Right kidney (tissue), 9 donors: ENCODE data around the gene SUCLG2.

Experiments used
- DNase-seq: peaks from one replicate; pipeline ENCODE4 v3.0.0-alpha.2; 2016
- long read RNA-seq, 8 donors: transcript quantifications; one replicate each; lab custom pipeline, GENCODE V29; 2026

The SUCLG2 gene
- long read RNA-seq, donor 1, transcript SUCLG2-201 (11 exons, 2,352 nt): major isoform, 31 of 43 reads
- long read RNA-seq, donor 1, partial matches to known transcripts: 12 of 43 reads
- long read RNA-seq, donor 1, other reads (novel, unspliced or antisense): 0 of 43 reads
- long read RNA-seq, donor 2, transcript SUCLG2-201 (11 exons, 2,352 nt): major isoform, 7 of 15 reads
- long read RNA-seq, donor 2, partial matches to known transcripts: 8 of 15 reads
- long read RNA-seq, donor 2, other reads (novel, unspliced or antisense): 0 of 15 reads
- long read RNA-seq, donor 3, transcript SUCLG2-201 (11 exons, 2,352 nt): major isoform, 11 of 16 reads
- long read RNA-seq, donor 3, partial matches to known transcripts: 5 of 16 reads
- long read RNA-seq, donor 3, other reads (novel, unspliced or antisense): 0 of 16 reads
- long read RNA-seq, donor 4, transcript SUCLG2-201 (11 exons, 2,352 nt): major isoform, 24 of 37 reads
- long read RNA-seq, donor 4, partial matches to known transcripts: 13 of 37 reads
- long read RNA-seq, donor 4, other reads (novel, unspliced or antisense): 0 of 37 reads
- long read RNA-seq, donor 5, transcript SUCLG2-201 (11 exons, 2,352 nt): major isoform, 23 of 35 reads
- long read RNA-seq, donor 5, partial matches to known transcripts: 12 of 35 reads
- long read RNA-seq, donor 5, other reads (novel, unspliced or antisense): 0 of 35 reads
- long read RNA-seq, donor 6, transcript SUCLG2-201 (11 exons, 2,352 nt): major isoform, 11 of 29 reads
- long read RNA-seq, donor 6, partial matches to known transcripts: 18 of 29 reads
- long read RNA-seq, donor 6, other reads (novel, unspliced or antisense): 0 of 29 reads
- long read RNA-seq, donor 7, transcript SUCLG2-201 (11 exons, 2,352 nt): major isoform, 30 of 53 reads
- long read RNA-seq, donor 7, partial matches to known transcripts: 23 of 53 reads
- long read RNA-seq, donor 7, other reads (novel, unspliced or antisense): 0 of 53 reads
- long read RNA-seq, donor 8, transcript SUCLG2-201 (11 exons, 2,352 nt): major isoform, 16 of 23 reads
- long read RNA-seq, donor 8, partial matches to known transcripts: 7 of 23 reads
- long read RNA-seq, donor 8, other reads (novel, unspliced or antisense): 0 of 23 reads

DNA sequence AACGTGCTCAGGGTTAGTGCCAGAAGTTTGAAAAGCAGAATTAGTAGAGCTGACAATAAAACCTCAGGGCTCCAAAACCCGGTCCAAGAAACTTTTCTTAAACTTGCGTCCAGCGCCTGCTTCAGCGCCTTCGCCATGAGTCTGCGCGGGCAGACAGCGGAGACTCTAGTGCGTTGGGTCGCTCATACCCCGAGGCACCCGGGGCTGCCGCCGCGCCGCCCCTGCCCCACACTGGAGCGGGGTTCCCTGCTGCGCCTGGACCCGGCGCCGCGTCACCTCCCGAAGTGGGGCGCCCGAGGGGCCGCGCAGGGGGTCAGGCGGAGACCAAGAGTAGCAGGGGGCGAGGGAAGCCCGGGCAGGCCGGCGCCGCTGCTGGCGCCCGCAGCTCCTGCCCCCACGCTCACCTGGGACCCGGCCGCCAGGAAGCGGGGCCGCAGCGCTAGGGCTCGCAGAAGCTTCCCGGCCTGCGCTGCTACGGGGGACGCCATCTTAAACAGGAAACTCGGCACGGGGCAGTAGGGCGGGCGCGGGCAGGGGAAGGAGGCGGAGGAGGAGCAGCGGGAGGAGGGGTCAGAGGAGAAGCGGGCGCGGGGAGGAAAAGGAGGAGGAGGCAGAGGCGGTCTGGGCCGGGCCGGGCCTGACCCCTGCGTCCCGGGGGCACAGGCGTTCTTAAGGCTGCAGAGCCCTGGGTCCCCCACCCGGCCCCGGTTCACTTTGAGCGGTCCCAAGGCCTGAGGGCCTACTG, at the start of gene SUCLG2:
Gene SUCLG2, minus strand, starts transcription at position 514 of the 745 bp plus-strand sequence. Its CDS starts 26 bp downstream, at position 488.
- peak; percentile 96 for DNase-seq

DNA sequence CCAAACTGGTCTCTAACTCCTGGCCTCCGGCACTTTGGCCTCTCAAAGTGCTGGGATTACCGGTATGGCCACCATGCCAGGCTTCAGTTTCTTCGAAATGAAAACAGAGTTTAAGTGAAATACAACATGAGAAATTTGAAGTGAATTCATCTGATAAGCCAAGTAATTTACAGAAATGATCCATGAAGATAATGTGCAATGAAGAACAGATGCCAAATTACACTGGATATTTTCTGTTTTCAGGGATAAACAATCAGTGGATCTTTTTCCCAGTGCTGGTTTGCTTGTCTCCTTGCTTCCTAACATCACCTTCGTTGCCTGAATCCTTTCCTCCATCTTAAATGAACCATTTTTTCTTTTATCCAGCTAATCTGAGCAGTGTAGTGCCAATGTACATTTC, 46.2 kb upstream of the SUCLG2 start:
- no peak for DNase-seq

DNA sequence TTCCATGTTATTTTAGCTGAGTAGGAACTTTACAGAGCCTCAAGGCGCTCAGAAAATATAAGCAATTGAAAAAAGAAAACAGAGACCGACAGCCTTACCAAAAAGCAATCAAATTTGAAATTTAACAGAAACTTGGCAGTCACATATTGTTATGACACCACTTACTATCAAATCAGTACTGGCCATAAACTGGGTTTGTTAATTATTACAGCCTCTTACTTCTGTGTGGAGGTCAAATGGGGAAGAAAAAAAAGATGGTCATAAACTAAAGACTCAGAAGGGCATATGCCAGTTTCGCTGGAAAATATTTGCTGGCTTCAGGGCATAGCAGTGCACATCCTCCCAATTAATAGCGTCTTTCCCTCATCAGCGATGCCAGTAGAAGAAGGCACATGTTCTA, 45.5 kb upstream of the SUCLG2 start:
- DNase-seq: no peak

GRCh38 chr3:67692621-67693020, 38.2 kb upstream of the SUCLG2 start:
- DNase-seq: no peak

GRCh38 chr3:67691926-67692325, 37.5 kb upstream of the SUCLG2 start:
- no peak for DNase-seq

- no peak for DNase-seq
Observed at GRCh38 chr3:67691207-67691606, 36.8 kb upstream of the SUCLG2 start.

GRCh38 chr3:67689806-67690205, 35.4 kb upstream of the SUCLG2 start:
- DNase-seq: no peak

DNA sequence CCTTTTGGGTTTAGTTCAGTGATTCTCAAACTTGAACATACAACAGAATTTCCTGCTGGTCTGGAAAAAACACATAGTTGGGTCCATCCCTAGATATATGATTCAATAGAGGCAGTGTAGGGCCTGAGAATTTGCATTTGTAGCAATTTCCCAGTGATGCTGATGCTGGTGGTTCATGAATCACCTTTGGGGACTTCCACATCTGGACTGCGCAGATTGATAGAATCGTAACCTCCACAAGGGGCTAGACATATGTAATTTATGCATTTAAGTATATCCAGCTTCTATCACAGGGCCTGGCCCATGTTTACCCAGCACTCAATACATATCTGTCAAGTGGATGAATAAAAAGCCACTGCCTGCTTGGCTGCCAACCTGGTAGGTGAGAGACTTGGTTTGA, 33.8 kb upstream of the SUCLG2 start:
- no peak for DNase-seq

DNA sequence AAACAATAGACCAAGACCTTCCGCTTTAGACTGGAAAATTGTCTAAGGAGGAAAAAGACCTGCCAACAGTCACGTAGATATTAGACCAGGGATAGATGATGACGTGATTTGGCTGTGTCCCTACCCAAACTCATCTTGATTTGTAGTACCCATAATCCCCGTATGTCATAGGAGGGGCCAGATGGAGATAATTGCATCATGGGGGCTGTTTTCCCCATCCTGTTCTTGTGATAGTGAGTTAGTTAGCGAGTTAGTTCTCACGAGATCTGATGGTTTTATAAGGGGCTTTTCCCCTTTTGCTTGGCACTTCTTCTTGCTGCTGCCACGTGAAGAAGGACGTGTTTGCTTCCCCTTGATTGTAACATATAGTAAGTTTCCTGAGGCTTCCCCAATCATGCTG, 31.7 kb upstream of the SUCLG2 start:
- DNase-seq: no peak

- DNase-seq: no peak
Observed at GRCh38 chr3:67685499-67685898, 31.1 kb upstream of the SUCLG2 start.

- no peak for DNase-seq
Observed at GRCh38 chr3:67684211-67684610, 29.8 kb upstream of the SUCLG2 start.

DNA sequence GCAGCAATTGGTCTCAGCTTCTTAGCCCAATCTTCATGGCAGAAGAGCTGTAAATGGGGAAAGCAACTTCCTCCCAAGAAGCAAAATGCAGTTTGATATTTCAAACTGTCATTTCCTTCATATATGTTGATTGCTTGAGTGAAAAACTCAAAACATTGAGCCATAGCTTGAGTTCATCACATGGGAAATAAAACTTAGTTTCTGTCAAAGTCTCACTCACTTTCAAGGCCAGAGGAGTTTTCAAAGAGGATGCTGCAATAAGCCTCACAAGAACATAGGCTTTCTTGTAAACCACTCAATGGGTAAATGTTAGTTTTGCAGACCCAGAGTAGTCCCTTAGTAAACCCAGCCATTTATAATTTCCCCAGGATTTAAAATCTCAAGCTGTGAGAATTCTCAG, 29.1 kb upstream of the SUCLG2 start:
- no peak for DNase-seq

- no peak for DNase-seq
Observed at GRCh38 chr3:67678665-67679064, 24.3 kb upstream of the SUCLG2 start.

DNA sequence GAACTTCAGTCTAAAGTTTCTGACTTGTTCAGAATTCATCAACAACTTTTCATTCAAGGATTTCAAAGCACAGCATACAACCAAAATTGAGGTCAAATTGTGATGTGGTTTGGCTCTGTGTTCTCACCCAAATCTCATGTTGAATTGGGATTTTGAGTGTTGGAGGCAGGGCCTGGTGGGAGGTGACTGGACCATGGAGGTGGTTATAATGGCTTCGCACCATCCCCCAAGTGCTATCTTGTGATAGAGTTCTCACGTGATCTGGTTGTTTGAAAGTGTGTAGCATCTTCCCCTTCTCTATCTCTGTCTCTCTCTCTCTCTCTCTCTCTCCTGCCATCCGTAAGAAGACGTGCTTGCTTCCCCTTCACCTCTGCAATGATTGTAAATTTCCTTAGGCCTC, 19.6 kb upstream of the SUCLG2 start:
- no peak for DNase-seq

GRCh38 chr3:67662733-67663132, 8.3 kb upstream of the SUCLG2 start:
- no peak for DNase-seq

- no peak for DNase-seq
Observed at GRCh38 chr3:67661089-67661488, 6.7 kb upstream of the SUCLG2 start.

DNA sequence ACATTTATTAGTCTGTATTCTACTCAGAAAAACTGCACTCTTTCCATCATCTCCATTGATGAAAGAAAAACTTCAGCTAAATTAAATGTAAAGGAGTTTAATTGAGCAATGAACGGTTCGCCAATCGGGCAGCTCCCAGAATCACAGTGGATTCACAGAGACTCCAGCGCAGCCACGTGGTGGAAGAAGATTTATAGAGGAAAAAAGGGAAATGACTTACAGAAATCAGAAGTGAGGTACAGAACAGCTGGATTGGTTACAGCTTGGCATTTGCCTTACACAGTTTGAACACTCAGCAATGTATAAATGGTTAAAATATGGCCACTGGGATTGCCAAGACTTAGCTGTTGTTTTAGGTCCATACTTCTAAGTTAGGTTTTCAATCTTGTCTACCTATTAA, 2.8 kb upstream of the SUCLG2 start:
- no peak for DNase-seq

- no peak for DNase-seq
Observed at GRCh38 chr3:67656614-67657013, 2.2 kb upstream of the SUCLG2 start.

- no peak for DNase-seq
Observed at GRCh38 chr3:67655364-67656121, 1.1 kb upstream of the SUCLG2 start.

DNA sequence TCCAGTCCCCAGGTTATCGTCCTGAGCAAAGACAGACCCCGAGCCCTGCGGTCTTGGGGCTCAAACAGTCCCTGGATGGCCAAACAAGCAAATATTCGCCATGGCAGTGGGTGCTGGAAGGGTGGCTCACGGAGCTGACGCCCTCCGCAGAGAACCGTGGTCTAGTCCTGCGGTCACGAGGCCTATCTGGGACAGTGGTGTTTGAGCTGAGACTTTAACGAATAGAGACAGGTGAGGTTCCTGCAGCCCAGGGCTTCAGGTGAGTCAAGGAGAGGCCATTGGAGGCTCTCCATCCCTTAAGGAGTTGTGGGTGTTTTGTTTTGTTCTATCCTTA, 399 bp upstream of the SUCLG2 start:
- DNase-seq: no peak

DNA sequence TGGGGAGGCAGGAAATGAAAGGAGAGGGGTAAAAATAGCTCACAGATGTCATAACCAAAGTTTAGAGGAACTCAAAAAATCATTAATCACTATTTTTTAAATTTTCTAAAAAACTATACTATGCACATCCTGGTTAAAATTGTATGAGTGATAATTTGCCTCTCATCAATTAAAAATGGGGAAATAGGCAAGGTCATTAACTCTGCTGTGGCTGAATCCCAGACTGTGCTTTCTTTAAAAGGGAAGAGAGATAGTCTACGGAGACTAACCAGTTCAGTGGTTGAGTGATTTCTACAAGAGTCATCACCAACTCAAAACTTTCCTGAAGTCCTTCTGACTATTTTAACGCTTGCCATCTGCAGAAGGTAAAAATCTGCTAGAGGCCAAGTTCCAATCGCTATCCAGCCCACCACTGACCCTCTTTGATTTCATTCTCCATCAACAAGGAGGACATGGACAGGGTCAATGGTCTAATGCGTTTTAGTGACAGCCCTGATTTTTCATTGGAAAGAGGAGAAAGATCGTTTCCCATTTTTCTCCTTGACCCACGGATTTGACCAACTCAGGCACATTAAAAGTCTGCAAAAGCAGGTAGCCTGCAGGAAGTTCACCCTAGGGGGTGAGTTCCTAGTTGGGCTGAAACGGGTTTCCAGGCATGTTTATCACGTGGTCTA, 850 bp downstream of the SUCLG2 start:
- DNase-seq: no peak
